ENCODE measurements around the gene RTP3. TPM values are rescaled to one million over a fixed set of nuclear protein-coding genes. Genes with fewer than 3 reads are reported as not detected.

Gene RTP3
- total RNA-seq, 2 experiments from 2014 or later: 0.74 to 1.3 TPM

DNA sequence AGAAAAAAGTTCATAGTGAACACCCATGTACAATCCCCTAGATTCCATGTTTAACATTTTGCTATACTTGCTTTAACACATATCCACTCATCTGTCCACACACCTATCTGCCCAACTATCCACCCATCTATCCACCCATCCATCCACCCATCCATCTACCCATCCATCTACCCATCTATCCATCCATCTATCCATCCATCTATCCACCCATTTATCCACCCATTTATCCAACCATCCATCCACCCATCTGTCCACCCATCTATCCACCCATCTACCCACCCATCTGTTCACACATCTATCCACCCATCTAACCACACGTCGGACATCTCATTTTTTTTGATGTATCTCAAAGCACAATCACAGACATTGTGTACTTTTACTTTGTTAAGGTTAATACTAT lies 25.8 kb downstream of the RTP3 start:
- TF ChIP-seq, protein P1, sequence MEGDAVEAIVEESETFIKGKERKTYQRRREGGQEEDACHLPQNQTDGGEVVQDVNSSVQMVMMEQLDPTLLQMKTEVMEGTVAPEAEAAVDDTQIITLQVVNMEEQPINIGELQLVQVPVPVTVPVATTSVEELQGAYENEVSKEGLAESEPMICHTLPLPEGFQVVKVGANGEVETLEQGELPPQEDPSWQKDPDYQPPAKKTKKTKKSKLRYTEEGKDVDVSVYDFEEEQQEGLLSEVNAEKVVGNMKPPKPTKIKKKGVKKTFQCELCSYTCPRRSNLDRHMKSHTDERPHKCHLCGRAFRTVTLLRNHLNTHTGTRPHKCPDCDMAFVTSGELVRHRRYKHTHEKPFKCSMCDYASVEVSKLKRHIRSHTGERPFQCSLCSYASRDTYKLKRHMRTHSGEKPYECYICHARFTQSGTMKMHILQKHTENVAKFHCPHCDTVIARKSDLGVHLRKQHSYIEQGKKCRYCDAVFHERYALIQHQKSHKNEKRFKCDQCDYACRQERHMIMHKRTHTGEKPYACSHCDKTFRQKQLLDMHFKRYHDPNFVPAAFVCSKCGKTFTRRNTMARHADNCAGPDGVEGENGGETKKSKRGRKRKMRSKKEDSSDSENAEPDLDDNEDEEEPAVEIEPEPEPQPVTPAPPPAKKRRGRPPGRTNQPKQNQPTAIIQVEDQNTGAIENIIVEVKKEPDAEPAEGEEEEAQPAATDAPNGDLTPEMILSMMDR (conservative IDR thresholded peaks at IDR 0.05; ENCODE audit: low read length): no peak
- TF ChIP-seq EZH2phosphoT487 (IDR thresholded peaks at IDR 0.05; ENCODE audit: borderline replicate concordance, low read depth, low read length): no peak
- Histone ChIP-seq H3K4me1 (ENCODE audit: insufficient read depth, low read length, poor library complexity, severe bottlenecking) (peaks cover 12% of the 10 kb centered on the region), H3K27ac (ENCODE audit: low read depth, low read length, poor library complexity, severe bottlenecking) (no peak overlapping the region), H3K36me3 (ENCODE audit: insufficient read depth, low read length) (peaks cover 13% of the 10 kb centered on the region), H2AFZ (ENCODE audit: low read length) (no peak overlapping the region), H3K4me3 (ENCODE audit: low read depth, low read length, poor library complexity, severe bottlenecking) (no peak overlapping the region), H4K20me1 (ENCODE audit: insufficient read depth, low read length) (no peaks in the 10 kb centered on the region), H3K9me3 (ENCODE audit: low read length) (no peaks in the 10 kb centered on the region), H3K9me2 (ENCODE audit: insufficient read depth, low read length) (no peaks in the 10 kb centered on the region), H3K79me2 (ENCODE audit: insufficient read depth, low read depth, low read length) (no peaks in the 10 kb centered on the region), H3K4me2 (ENCODE audit: low read length) (no peak overlapping the region)
- no TSS peak for BruUV-seq (replicated peaks)
- CTCF ChIA-PET (ENCODE audit: unreplicated experiment): no interaction called here
- intact Hi-C loops (cut with micrococcal nuclease; ENCODE audit: unreplicated experiment): no loop called here
- no peak for DNase-seq (ENCODE audit: low spot score)
- POLR2A ChIA-PET: no interaction called here

DNA sequence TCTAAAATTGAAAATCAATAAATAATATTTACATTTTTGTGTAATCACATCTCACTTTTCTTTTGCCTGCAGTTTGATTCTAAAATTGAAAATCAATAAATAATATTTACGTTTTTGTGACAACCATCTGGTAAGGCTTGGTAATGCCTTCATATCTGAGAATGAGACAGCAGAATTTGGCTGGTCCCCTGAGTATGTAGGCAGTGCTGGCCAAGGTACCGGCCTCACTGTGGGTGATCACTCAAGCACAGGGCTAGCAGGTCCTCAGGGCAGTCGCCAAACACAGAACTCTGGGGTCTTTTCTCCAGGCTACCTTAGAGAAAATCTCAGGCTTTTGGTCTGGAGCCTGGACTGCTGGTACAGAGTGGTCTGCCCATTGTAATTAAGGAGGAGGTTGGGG lies 26.2 kb downstream of the RTP3 start:
- H3K4me2 ChIP-seq (ENCODE audit: low read length): no peak overlapping the region
- H2AFZ ChIP-seq (ENCODE audit: low read length): no peak overlapping the region
- no peak for TF ChIP-seq EZH2phosphoT487 (IDR thresholded peaks at IDR 0.05; ENCODE audit: borderline replicate concordance, low read depth, low read length)
- TF ChIP-seq, protein P1 (conservative IDR thresholded peaks at IDR 0.05; ENCODE audit: low read length): no peak
- DNase-seq (ENCODE audit: low spot score): no peak
- no TSS peak for BruUV-seq (replicated peaks)
- H3K9me2 ChIP-seq (ENCODE audit: insufficient read depth, low read length): no peaks in the 10 kb centered on the region
- H3K36me3 ChIP-seq (ENCODE audit: insufficient read depth, low read length): peaks cover 16% of the 10 kb centered on the region
- H3K4me3 ChIP-seq (ENCODE audit: low read depth, low read length, poor library complexity, severe bottlenecking): no peak overlapping the region
- no peak overlapping the region for H3K27ac ChIP-seq (ENCODE audit: low read depth, low read length, poor library complexity, severe bottlenecking)
- no peaks in the 10 kb centered on the region for H4K20me1 ChIP-seq (ENCODE audit: insufficient read depth, low read length)
- POLR2A ChIA-PET: no interaction called here
- H3K79me2 ChIP-seq (ENCODE audit: insufficient read depth, low read depth, low read length): no peaks in the 10 kb centered on the region
- peaks cover 12% of the 10 kb centered on the region for H3K4me1 ChIP-seq (ENCODE audit: insufficient read depth, low read length, poor library complexity, severe bottlenecking)
- intact Hi-C loops (cut with micrococcal nuclease; ENCODE audit: unreplicated experiment): no loop called here
- CTCF ChIA-PET (ENCODE audit: unreplicated experiment): no interaction called here
- H3K9me3 ChIP-seq (ENCODE audit: low read length): no peaks in the 10 kb centered on the region

DNA sequence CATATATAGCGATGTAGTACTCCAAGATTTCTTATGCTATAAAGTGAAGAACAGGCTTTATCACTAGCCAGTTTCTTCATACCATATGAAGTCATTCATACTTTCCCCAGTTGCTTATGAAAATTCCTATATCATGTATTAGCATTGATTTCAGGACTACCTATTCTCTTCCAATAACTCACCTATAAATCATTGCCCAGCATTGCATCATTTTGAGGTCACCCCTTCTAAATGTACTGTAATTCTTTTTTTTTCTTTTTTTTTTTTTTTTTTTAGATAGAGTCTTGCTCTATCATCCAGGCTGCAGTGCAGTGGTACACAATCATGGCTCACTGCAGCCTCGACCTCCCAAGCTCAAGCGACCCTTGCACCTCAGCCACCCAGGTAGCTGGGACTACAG lies 27.1 kb downstream of the RTP3 start:
- Histone ChIP-seq H3K36me3 (ENCODE audit: insufficient read depth, low read length) (peaks cover 16% of the 10 kb centered on the region), H3K27ac (ENCODE audit: low read depth, low read length, poor library complexity, severe bottlenecking) (no peak overlapping the region), H3K4me1 (ENCODE audit: insufficient read depth, low read length, poor library complexity, severe bottlenecking) (peaks cover 12% of the 10 kb centered on the region), H3K9me2 (ENCODE audit: insufficient read depth, low read length) (no peaks in the 10 kb centered on the region), H3K79me2 (ENCODE audit: insufficient read depth, low read depth, low read length) (no peaks in the 10 kb centered on the region), H4K20me1 (ENCODE audit: insufficient read depth, low read length) (no peaks in the 10 kb centered on the region), H2AFZ (ENCODE audit: low read length) (no peak overlapping the region), H3K9me3 (ENCODE audit: low read length) (no peaks in the 10 kb centered on the region), H3K4me2 (ENCODE audit: low read length) (no peak overlapping the region), H3K4me3 (ENCODE audit: low read depth, low read length, poor library complexity, severe bottlenecking) (no peak overlapping the region)
- BruUV-seq (replicated peaks): no TSS peak
- ChIA-PET CTCF (ENCODE audit: unreplicated experiment) (interaction anchor here (1.4 kb wide), 1 partner anchor 28 kb away, joined by 3 read pairs; no protein-coding TSS in a partner anchor), POLR2A (no interaction called here)
- DNase-seq (ENCODE audit: low spot score): no peak
- intact Hi-C loops (cut with micrococcal nuclease; ENCODE audit: unreplicated experiment): no loop called here
- TF ChIP-seq, protein P1 (conservative IDR thresholded peaks at IDR 0.05; ENCODE audit: low read length): no peak
- TF ChIP-seq EZH2phosphoT487 (IDR thresholded peaks at IDR 0.05; ENCODE audit: borderline replicate concordance, low read depth, low read length): no peak

Measured in OCI-LY7 (cell line).